DMS 273 (cell line): ENCODE results near the gene SPTBN4.
"Not testable (repeated sequence)": the region's sequence is repeated elsewhere in the genome, so short reads cannot be mapped to it uniquely, and the experiment has no call there.

Experiments used
- DNase-seq: peaks from one replicate; lab custom pipeline; 2025; ENCODE audit not compliant: unreplicated experiment; lab: John Stamatoyannopoulos, UW

SPTBN4 gene

GRCh38 chr19:40528078-40528477, 61.3 kb downstream of the SPTBN4 start:
- no peak for DNase-seq

GRCh38 chr19:40528533-40529092, 61.8 kb downstream of the SPTBN4 start:
- no peak for DNase-seq

GRCh38 chr19:40529093-40529954, 62.5 kb downstream of the SPTBN4 start:
- DNase-seq = peak; percentile 97

GRCh38 chr19:40530091-40530901, 63.5 kb downstream of the SPTBN4 start:
- peak; percentile 82 for DNase-seq

GRCh38 chr19:40533508-40533907, 66.7 kb downstream of the SPTBN4 start:
- peak; percentile 34 for DNase-seq

GRCh38 chr19:40534148-40534547, 67.3 kb downstream of the SPTBN4 start:
- no peak for DNase-seq

- DNase-seq = peak; percentile 37
These were observed 72.3 kb downstream of the SPTBN4 start for GRCh38 chr19:40539070-40539469.

GRCh38 chr19:40542202-40542859, 75.5 kb downstream of the SPTBN4 start:
- peak; percentile 99 for DNase-seq

- DNase-seq = peak; percentile 39
These were observed 76.3 kb downstream of the SPTBN4 start for GRCh38 chr19:40543029-40543597.

GRCh38 chr19:40546153-40546841, 79.5 kb downstream of the SPTBN4 start:
- not testable (repeated sequence) for DNase-seq

- not testable (repeated sequence) for DNase-seq
These were observed 80.4 kb downstream of the SPTBN4 start for GRCh38 chr19:40547190-40547589.

- no peak for DNase-seq
These were observed 81.0 kb downstream of the SPTBN4 start for GRCh38 chr19:40547836-40548235.

- peak; percentile 95 for DNase-seq
These were observed 82.4 kb downstream of the SPTBN4 start for GRCh38 chr19:40549007-40549708.

GRCh38 chr19:40550951-40551350, 84.2 kb downstream of the SPTBN4 start:
- no peak for DNase-seq

- DNase-seq = no peak
These were observed 86.0 kb downstream of the SPTBN4 start for GRCh38 chr19:40552848-40553247.

GRCh38 chr19:40553885-40554857, 87.4 kb downstream of the SPTBN4 start:
- no peak for DNase-seq

- no peak for DNase-seq
These were observed 89.3 kb downstream of the SPTBN4 start for GRCh38 chr19:40555978-40556689.
